Thyroid gland (tissue), 4 donors: Measurements from ENCODE around the gene CDK19. TPM values are rescaled to one million over a fixed set of nuclear protein-coding genes. Genes with fewer than 3 reads are reported as not detected.
"Not testable (repeated sequence)": the region's sequence is repeated elsewhere in the genome, so short reads cannot be mapped to it uniquely, and the experiment has no call there.

Experiments
- DNase-seq, 2 donors: peaks; one replicate each; pipeline ENCODE4 v3.0.0-alpha.2; 2019
- H3K27ac ChIP-seq, 3 donors: fragments of 200-600 bp; sonication (generic); 1 replicate in 2 of 3; 2 replicates in 1 of 3; pipeline ENCODE4 v1.5.1; 2016 to 2019; ENCODE audit warnings: mild to moderate bottlenecking in 1 of 3, moderate library complexity in 1 of 3
- H3K27me3 ChIP-seq: fragments of 200-600 bp; sonication (generic); one replicate; pipeline ENCODE4 v1.5.1; 2019
- H3K36me3 ChIP-seq, 2 donors: fragments of 200-600 bp; sonication (generic); one replicate each; pipeline ENCODE4 v1.5.1; 2016 to 2019
- H3K4me1 ChIP-seq, 2 donors: fragments of 200-600 bp; sonication (generic); one replicate each; pipeline ENCODE4 v1.5.1; 2017 to 2019
- H3K4me3 ChIP-seq, 3 donors: fragments of 200-600 bp; sonication (generic); replicated peaks in 1 of 3; 1 replicate in 2 of 3; 2 replicates in 1 of 3; pipeline ENCODE4 v1.5.1; 2016; ENCODE audit warnings: mild to moderate bottlenecking in 1 of 3
- H3K9me3 ChIP-seq: fragments of 200-600 bp; sonication (generic); one replicate; pipeline ENCODE4 v1.5.1; 2017
- CTCF ChIP-seq, 6 experiments: fragments of 200-600 bp in 3 of 6; fragments of 450-650 bp in 3 of 6; sonication (generic) in 3 of 6; IDR thresholded peaks; one replicate each; pipeline ENCODE4 v1.5.1; 2016 to 2019; ENCODE audit warnings: antibody characterized with exemption in 6 of 6, mild to moderate bottlenecking in 2 of 6, inconsistent platforms in 1 of 6, moderate library complexity in 1 of 6
- POLR2A ChIP-seq, 2 donors: fragments of 450-650 bp; IDR thresholded peaks; one replicate each; pipeline ENCODE4 v1.6.1; 2017; ENCODE audit warnings: antibody characterized with exemption in 2 of 2, mild to moderate bottlenecking in 2 of 2, moderate library complexity in 1 of 2
- WGBS, 2 donors: methylation state at CpG; one replicate each; pipeline ENCODE4 v1.1.5; 2017; 5-methylcytosine and 5-hydroxymethylcytosine counted together
- intact Hi-C: fragments of 100-400 bp; cut with DNase I; formaldehyde crosslinking; loops from one replicate; pipeline ENCODE4 v1.15.1; 2023
- total RNA-seq, 4 donors: library from RNA; depleted of rRNA; stranded (reverse); fragments of >200 nt; gene quantifications; one replicate each; pipeline ENCODE4 v1.2.3, GENCODE V29; 2016

Gene CDK19
- total RNA-seq, 4 donors from 2014 or later, result 12.6 to 17.9 (median 13.3) TPM

GRCh38 chr6:110813338-110814101 lies 1.7 kb downstream of the CDK19 start:
- Histone ChIP-seq H3K27me3 (no peaks in the 10 kb centered on the region), H3K27ac (no peak overlapping the region), H3K4me3 (peak overlapping the region in 2 of 3 donors; percentile 86 to 87), H3K4me1 (peaks cover 12% of the 10 kb centered on the region in 2 donors), H3K36me3 (no peaks in the 10 kb centered on the region), H3K9me3 (no peaks in the 10 kb centered on the region)
- intact Hi-C loops, result loop anchor here (2.0 kb wide), 1 partner anchor 61 kb away; the partner anchor contains the start of gene AMD1
- DNase-seq, result peak in 1 of 2 donors; percentile 7
- 89% methylated on average over 8 of the region's 8 CpGs for WGBS, 2 donors
- TF ChIP-seq POLR2A (IDR thresholded peaks at IDR 0.05) (no peak), CTCF (IDR thresholded peaks at IDR 0.05) (no peak)

- TF ChIP-seq CTCF (IDR thresholded peaks at IDR 0.05), result no peak
- no peak for TF ChIP-seq POLR2A (IDR thresholded peaks at IDR 0.05)
- WGBS, 2 donors, result 97 to 98% methylated on average over 4 of the region's 4 CpGs
- no peak overlapping the region for H3K4me3 ChIP-seq
- H3K9me3 ChIP-seq, result no peaks in the 10 kb centered on the region
- no peak for DNase-seq
- H3K4me1 ChIP-seq, result peaks cover 11 to 12% of the 10 kb centered on the region in 2 donors
- intact Hi-C loops, result no loop called here
- no peak overlapping the region for H3K27ac ChIP-seq
- H3K27me3 ChIP-seq, result no peaks in the 10 kb centered on the region
- no peaks in the 10 kb centered on the region for H3K36me3 ChIP-seq
These were observed 2.5 kb downstream of the CDK19 start for GRCh38 chr6:110812719-110813118.

- intact Hi-C loops, result no loop called here
- Histone ChIP-seq H3K4me3 (no peak overlapping the region), H3K4me1 (peaks cover 2 to 8% of the 10 kb centered on the region in 2 donors), H3K27ac (no peak overlapping the region), H3K9me3 (no peaks in the 10 kb centered on the region), H3K27me3 (no peaks in the 10 kb centered on the region), H3K36me3 (no peaks in the 10 kb centered on the region)
- TF ChIP-seq CTCF (IDR thresholded peaks at IDR 0.05), result no peak
- no peak for TF ChIP-seq POLR2A (IDR thresholded peaks at IDR 0.05)
- DNase-seq, result peak; percentile 26 to 49
- 53 to 55% methylated on average over 10 of the region's 10 CpGs for WGBS, 2 donors
These were observed 4.2 kb downstream of the CDK19 start for GRCh38 chr6:110810896-110811586.

- intact Hi-C loops, result no loop called here
- no peak overlapping the region for H3K4me3 ChIP-seq
- TF ChIP-seq CTCF (IDR thresholded peaks at IDR 0.05) (no peak), POLR2A (IDR thresholded peaks at IDR 0.05) (no peak)
- H3K36me3 ChIP-seq, result no peaks in the 10 kb centered on the region
- 92 to 95% methylated on average over 2 of the region's 2 CpGs for WGBS, 2 donors
- no peaks in the 10 kb centered on the region for H3K9me3 ChIP-seq
- no peak for DNase-seq
- peaks cover 0 to 8% of the 10 kb centered on the region in 2 donors for H3K4me1 ChIP-seq
- H3K27me3 ChIP-seq, result no peaks in the 10 kb centered on the region
- no peak overlapping the region for H3K27ac ChIP-seq
These were observed 5.5 kb downstream of the CDK19 start for GRCh38 chr6:110809792-110810191.

- H3K27me3 ChIP-seq, DNase-seq, H3K27ac ChIP-seq, intact Hi-C loops, H3K9me3 ChIP-seq, H3K4me1 ChIP-seq, H3K4me3 ChIP-seq, H3K36me3 ChIP-seq: not testable (repeated sequence)
- 89 to 99% methylated on average over 3 of the region's 3 CpGs for WGBS, 2 donors
These were observed 13.1 kb downstream of the CDK19 start for GRCh38 chr6:110802175-110802574.
